A549 (cell line): ENCODE results near the gene VPS51. TPM values are rescaled to one million over a fixed set of nuclear protein-coding genes. Genes with fewer than 3 reads are reported as not detected.

Experiments used
- ATAC-seq, 2 experiments: fragments of 200-7000 bp in 1 of 2; fragments of >200 bp in 1 of 2; cut with Nextera tagmentation in 1 of 2; cut with Tn5 transposase in 1 of 2; 3 replicates each; pipeline versions ENCODE4 v1.8.0 to v1.9.1; 2018 to 2020; ENCODE audit warnings: mild to moderate bottlenecking in 1 of 2, moderate library complexity in 1 of 2
- CTCF ChIA-PET: fragments of 300-600 bp; sonication (Branson Sonifier 250); formaldehyde crosslinking; extraction: SDS; loops from one replicate; lab custom pipeline; 2021; ENCODE audit warnings: antibody characterized with exemption, inconsistent platforms; lab: Yijun Ruan, JAX
- POLR2A ChIA-PET: fragments of 350-600 bp; formaldehyde crosslinking; extraction: SDS; loops from one replicate; lab custom pipeline; 2021; ENCODE audit warnings: antibody characterized with exemption, inconsistent platforms; lab: Yijun Ruan, JAX
- DNase-seq, 2 experiments: peaks; one replicate each; pipeline versions ENCODE4 v3.0.0 to v3.0.0-alpha.2; 2011 to 2016; ENCODE audit warnings: low read depth in 1 of 2, low spot score in 1 of 2
- FAIRE-seq: peaks from 2 replicates; lab custom pipeline; 2011; peaks lifted over from hg19 to GRCh38; lab: Jason Lieb, UNC
- H3K27ac ChIP-seq, 2 experiments: fragments of >200 bp; sonication (Bioruptor Twin); formaldehyde crosslinking; 3 replicates each; pipeline ENCODE4 v1.5.1; 2016 to 2017
- H3K4me1 ChIP-seq: fragments of >200 bp; sonication (Bioruptor Twin); formaldehyde crosslinking; 3 replicates; pipeline ENCODE4 v1.6.1; 2016
- H3K4me2 ChIP-seq: fragments of >200 bp; sonication (Bioruptor Twin); formaldehyde crosslinking; 3 replicates; pipeline ENCODE4 v1.6.1; 2016
- H3K4me3 ChIP-seq: fragments of >200 bp; sonication (Bioruptor Twin); formaldehyde crosslinking; 3 replicates; pipeline ENCODE4 v1.5.1; 2016
- H3K9me3 ChIP-seq: fragments of >200 bp; sonication (Bioruptor Twin); formaldehyde crosslinking; 3 replicates; pipeline ENCODE4 v1.6.1; 2016
- BHLHE40 ChIP-seq: IDR thresholded peaks from 2 replicates; pipeline ENCODE4 v1.6.1; 2012; ENCODE audit warnings: low read depth, low read length, inconsistent platforms
- CEBPB ChIP-seq, 2 experiments: fragments of >200 bp in 1 of 2; sonication (Bioruptor Twin) in 1 of 2; formaldehyde crosslinking in 1 of 2; IDR thresholded peaks; 2 replicates each; pipeline ENCODE4 v1.6.1; 2012 to 2016
- CHD2 ChIP-seq: fragments of 150-350 bp; IDR thresholded peaks from 2 replicates; pipeline ENCODE4 v1.6.1; 2014; ENCODE audit warnings: low read length; ENCODE audit not compliant: partially characterized antibody
- EHMT2 ChIP-seq: fragments of 200-600 bp; sonication (generic); IDR thresholded peaks from 2 replicates; pipeline ENCODE4 v1.6.1; 2016; ENCODE audit warnings: antibody characterized with exemption, low read depth, mild to moderate bottlenecking, moderate library complexity
- FOSB ChIP-seq: fragments of 250-450 bp; sonication (Bioruptor Pico); IDR thresholded peaks from 2 replicates; pipeline ENCODE4 v1.5.0; 2020; ENCODE audit warnings: mild to moderate bottlenecking, moderate library complexity
- HDAC2 ChIP-seq: fragments of 200-600 bp; sonication (generic); IDR thresholded peaks from 2 replicates; pipeline ENCODE4 v1.6.1; 2016
- HEYL ChIP-seq: fragments of 250-450 bp; sonication (Bioruptor Pico); IDR thresholded peaks from 2 replicates; pipeline ENCODE4 v1.8.0; 2021; ENCODE audit warnings: mild to moderate bottlenecking, moderate library complexity
- HOXB13 ChIP-seq: fragments of 250-450 bp; sonication (Bioruptor Pico); IDR thresholded peaks from 2 replicates; pipeline ENCODE4 v1.5.0; 2020; ENCODE audit warnings: low read depth, mild to moderate bottlenecking, moderate library complexity
- JUN ChIP-seq, 2 experiments: fragments of >200 bp; sonication (Bioruptor Twin); formaldehyde crosslinking; IDR thresholded peaks; 2 replicates in 1 of 2; 3 replicates in 1 of 2; pipeline ENCODE4 v1.6.1; 2016 to 2017
- KDM1A ChIP-seq: fragments of 200-600 bp; sonication (generic); IDR thresholded peaks from 2 replicates; pipeline ENCODE4 v1.6.1; 2016; ENCODE audit warnings: low read depth, mild to moderate bottlenecking
- KDM5A ChIP-seq: fragments of 200-600 bp; sonication (generic); IDR thresholded peaks from 2 replicates; pipeline ENCODE4 v1.6.1; 2016; ENCODE audit warnings: antibody characterized with exemption, mild to moderate bottlenecking
- MAZ ChIP-seq: fragments of 150-350 bp; IDR thresholded peaks from 2 replicates; pipeline ENCODE4 v1.6.1; 2014; ENCODE audit warnings: antibody characterized with exemption, low read depth, low read length, borderline replicate concordance
- NFE2L2 ChIP-seq: fragments of 150-350 bp; conservative IDR thresholded peaks from 2 replicates; pipeline ENCODE4 v1.6.1; 2014; ENCODE audit warnings: low read length
- POLR2AphosphoS2 ChIP-seq: conservative IDR thresholded peaks from 2 replicates; pipeline ENCODE4 v1.6.1; 2012; ENCODE audit warnings: low read length, improper control_type of control experiment, inconsistent platforms
- RAD21 ChIP-seq, 2 experiments: fragments of >200 bp in 1 of 2; sonication (Bioruptor Twin) in 1 of 2; formaldehyde crosslinking in 1 of 2; IDR thresholded peaks in 1 of 2; conservative IDR thresholded peaks in 1 of 2; 2 replicates in 1 of 2; 3 replicates in 1 of 2; pipeline ENCODE4 v1.6.1; 2012 to 2018; ENCODE audit warnings: inconsistent platforms in 1 of 2
- RARB ChIP-seq: fragments of 250-450 bp; sonication (Bioruptor Pico); IDR thresholded peaks from 2 replicates; pipeline ENCODE4 v1.8.0; 2021; ENCODE audit warnings: mild to moderate bottlenecking, moderate library complexity
- RCOR1 ChIP-seq: fragments of 150-350 bp; IDR thresholded peaks from 2 replicates; pipeline ENCODE4 v1.6.1; 2014; ENCODE audit warnings: antibody characterized with exemption, low read length, low read depth
- RNF2 ChIP-seq: fragments of 200-600 bp; sonication (generic); IDR thresholded peaks from 2 replicates; pipeline ENCODE4 v1.6.1; 2016; ENCODE audit warnings: low read depth, mild to moderate bottlenecking, antibody characterized with exemption, moderate library complexity, borderline replicate concordance
- ZFP36 ChIP-seq: fragments of 450-650 bp; IDR thresholded peaks from 2 replicates; pipeline ENCODE4 v1.6.1; 2014; ENCODE audit warnings: borderline replicate concordance; ENCODE audit not compliant: partially characterized antibody
- WGBS: methylation state at CpG from one replicate; pipeline ENCODE4 v1.1.6; 2017; ENCODE audit errors: missing lambda C conversion rate; 5-methylcytosine and 5-hydroxymethylcytosine counted together
- polyA plus RNA-seq, 4 experiments: library from polyadenylated mRNA; depleted of rRNA in 3 of 4; stranded (reverse); fragments of >200 nt; fragmentation: RNase III in 1 of 4; extraction: RNeasy Plus Mini Kit Qiagen cat#74134 plus additional on column Dnase treatment in 1 of 4; gene quantifications; 2 replicates in 3 of 4; 3 replicates in 1 of 4; pipeline ENCODE4 v1.2.3, GENCODE V29; 2011 to 2017
- TF ChIP-seq, protein P1 (sequence below): IDR thresholded peaks from 2 replicates; pipeline ENCODE4 v1.6.1; 2012; ENCODE audit warnings: low read depth, borderline replicate concordance
- TF ChIP-seq, protein P2 (sequence below): fragments of >200 bp; sonication (Bioruptor Twin); formaldehyde crosslinking; IDR thresholded peaks from 2 replicates; pipeline ENCODE4 v1.6.1; 2016
- TF ChIP-seq, protein P3 (sequence below): fragments of 200-600 bp; sonication (generic); IDR thresholded peaks from 2 replicates; pipeline ENCODE4 v1.6.1; 2016; ENCODE audit warnings: antibody characterized with exemption, mild to moderate bottlenecking, moderate library complexity
- TF ChIP-seq, protein P4 (sequence below): fragments of >200 bp; sonication (Bioruptor Twin); formaldehyde crosslinking; IDR thresholded peaks from 3 replicates; pipeline ENCODE4 v1.5.1; 2016

The VPS51 gene
- polyA plus RNA-seq, 2 of the 4 experiments (the other 2 are of a cell fraction): 37.2 to 51.0 TPM

DNA sequence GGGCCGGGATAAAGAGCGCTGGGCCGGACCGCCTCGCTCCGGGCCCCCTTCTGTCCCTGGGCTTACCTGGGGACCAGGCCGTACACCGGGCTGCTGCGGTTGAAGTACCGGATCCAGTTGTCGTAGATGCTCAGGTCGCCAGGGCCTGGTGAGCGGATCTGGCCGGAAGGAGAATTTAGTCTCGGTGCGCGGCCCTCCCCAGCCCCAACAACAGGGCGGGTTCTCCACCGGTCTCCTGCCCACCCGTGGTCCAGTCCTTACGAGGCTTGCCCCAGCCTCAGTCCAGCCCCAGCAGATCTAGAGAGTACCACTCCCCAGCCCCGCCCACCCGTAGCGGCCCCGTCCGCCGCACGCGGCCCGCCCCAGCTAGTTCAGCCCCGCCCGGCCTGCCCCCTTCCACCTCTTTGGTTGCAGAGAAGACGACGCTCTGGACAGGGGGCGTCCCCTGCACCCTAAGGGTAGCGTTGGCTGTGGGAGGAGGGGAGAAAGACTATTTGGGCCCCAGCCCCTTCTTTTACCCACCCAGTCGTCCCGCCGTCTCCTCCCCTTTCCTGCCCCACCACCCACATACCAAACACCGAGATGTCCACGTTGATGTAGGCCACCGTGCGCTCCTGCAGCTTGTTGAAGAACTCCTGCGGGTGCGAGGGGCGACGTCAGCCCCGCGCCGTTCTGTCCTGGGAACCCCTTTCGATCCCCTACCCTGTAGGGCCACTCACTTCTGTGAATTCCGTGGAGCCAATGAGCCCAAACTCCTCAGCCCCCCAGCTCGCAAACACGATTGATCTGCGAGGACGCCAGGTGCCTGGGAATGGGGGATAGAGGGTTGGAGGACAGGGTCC, 48.2 kb upstream of the VPS51 start:
- H3K4me3 ChIP-seq: no peak overlapping the region
- TF ChIP-seq NFE2L2 (no peak), CEBPB (IDR thresholded peaks at IDR 0.05) (no peak), POLR2AphosphoS2 (no peak), EHMT2 (no peak), KDM5A (no peak), HEYL (no peak), RAD21 (conservative IDR thresholded peaks at IDR 0.05 in 1 of 2, IDR thresholded peaks at IDR 0.05 in 1 of 2) (no peak), RARB (CRISPR knock-in tag) (no peak)
- TF ChIP-seq, protein P1, sequence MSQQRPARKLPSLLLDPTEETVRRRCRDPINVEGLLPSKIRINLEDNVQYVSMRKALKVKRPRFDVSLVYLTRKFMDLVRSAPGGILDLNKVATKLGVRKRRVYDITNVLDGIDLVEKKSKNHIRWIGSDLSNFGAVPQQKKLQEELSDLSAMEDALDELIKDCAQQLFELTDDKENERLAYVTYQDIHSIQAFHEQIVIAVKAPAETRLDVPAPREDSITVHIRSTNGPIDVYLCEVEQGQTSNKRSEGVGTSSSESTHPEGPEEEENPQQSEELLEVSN: no peak
- H3K4me1 ChIP-seq: peaks cover 11% of the 10 kb centered on the region
- ATAC-seq (no peak), FAIRE-seq (no peak), DNase-seq (no peak)
- no peak overlapping the region for H3K27ac ChIP-seq
- WGBS: 93% methylated on average over 40 of the region's 56 CpGs
- CTCF ChIA-PET: interaction anchor here (0.9 to 2.1 kb wide), 5 partner anchors 10 to 33 kb away, joined by 3 to 8 read pairs (median 3); partner anchors contain the start of genes ARL2 and NAALADL1
- POLR2A ChIA-PET: no interaction called here
- no peak overlapping the region for H3K4me2 ChIP-seq
- H3K9me3 ChIP-seq: no peaks in the 10 kb centered on the region

DNA sequence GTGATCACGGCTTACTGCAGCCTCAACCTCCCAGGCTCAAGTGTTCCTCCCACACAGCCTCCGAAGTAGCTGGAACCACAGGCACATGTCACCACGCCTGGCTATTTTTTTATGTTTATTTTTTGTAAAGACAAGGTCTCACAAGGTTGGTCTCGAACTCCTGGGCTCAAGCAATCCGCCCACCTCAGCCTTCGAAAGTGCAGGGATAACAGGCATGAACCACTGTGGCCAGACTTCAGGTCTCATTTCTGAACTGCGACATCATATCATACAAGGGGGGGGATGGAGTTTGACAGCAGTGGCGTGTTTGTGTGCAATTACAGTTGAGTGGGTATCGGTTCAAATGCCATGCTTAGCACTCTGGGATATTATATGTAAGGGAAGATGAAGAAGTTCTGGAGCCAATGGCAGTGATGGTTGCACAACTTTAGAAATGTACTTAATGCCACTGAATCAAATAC, 44.6 kb upstream of the VPS51 start:
- Histone ChIP-seq H3K4me3 (no peak overlapping the region), H3K27ac (no peak overlapping the region), H3K9me3 (no peaks in the 10 kb centered on the region), H3K4me2 (no peak overlapping the region), H3K4me1 (no peaks in the 10 kb centered on the region)
- ATAC-seq (no peak), FAIRE-seq (no peak), DNase-seq (no peak)
- 83% methylated on average over 9 of the region's 9 CpGs for WGBS
- no peak for TF ChIP-seq FOSB
- TF ChIP-seq CHD2: no peak
- no peak for TF ChIP-seq RCOR1
- no peak for TF ChIP-seq JUN (IDR thresholded peaks at IDR 0.05)
- TF ChIP-seq HOXB13: no peak
- no peak for TF ChIP-seq MAZ
- TF ChIP-seq ZFP36: no peak
- no peak for TF ChIP-seq KDM1A
- no peak for TF ChIP-seq BHLHE40
- TF ChIP-seq, protein P2, sequence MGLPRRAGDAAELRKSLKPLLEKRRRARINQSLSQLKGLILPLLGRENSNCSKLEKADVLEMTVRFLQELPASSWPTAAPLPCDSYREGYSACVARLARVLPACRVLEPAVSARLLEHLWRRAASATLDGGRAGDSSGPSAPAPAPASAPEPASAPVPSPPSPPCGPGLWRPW: no peak
- TF ChIP-seq, protein P3, sequence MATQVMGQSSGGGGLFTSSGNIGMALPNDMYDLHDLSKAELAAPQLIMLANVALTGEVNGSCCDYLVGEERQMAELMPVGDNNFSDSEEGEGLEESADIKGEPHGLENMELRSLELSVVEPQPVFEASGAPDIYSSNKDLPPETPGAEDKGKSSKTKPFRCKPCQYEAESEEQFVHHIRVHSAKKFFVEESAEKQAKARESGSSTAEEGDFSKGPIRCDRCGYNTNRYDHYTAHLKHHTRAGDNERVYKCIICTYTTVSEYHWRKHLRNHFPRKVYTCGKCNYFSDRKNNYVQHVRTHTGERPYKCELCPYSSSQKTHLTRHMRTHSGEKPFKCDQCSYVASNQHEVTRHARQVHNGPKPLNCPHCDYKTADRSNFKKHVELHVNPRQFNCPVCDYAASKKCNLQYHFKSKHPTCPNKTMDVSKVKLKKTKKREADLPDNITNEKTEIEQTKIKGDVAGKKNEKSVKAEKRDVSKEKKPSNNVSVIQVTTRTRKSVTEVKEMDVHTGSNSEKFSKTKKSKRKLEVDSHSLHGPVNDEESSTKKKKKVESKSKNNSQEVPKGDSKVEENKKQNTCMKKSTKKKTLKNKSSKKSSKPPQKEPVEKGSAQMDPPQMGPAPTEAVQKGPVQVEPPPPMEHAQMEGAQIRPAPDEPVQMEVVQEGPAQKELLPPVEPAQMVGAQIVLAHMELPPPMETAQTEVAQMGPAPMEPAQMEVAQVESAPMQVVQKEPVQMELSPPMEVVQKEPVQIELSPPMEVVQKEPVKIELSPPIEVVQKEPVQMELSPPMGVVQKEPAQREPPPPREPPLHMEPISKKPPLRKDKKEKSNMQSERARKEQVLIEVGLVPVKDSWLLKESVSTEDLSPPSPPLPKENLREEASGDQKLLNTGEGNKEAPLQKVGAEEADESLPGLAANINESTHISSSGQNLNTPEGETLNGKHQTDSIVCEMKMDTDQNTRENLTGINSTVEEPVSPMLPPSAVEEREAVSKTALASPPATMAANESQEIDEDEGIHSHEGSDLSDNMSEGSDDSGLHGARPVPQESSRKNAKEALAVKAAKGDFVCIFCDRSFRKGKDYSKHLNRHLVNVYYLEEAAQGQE: no peak
- TF ChIP-seq HDAC2: no peak
- TF ChIP-seq HEYL: no peak
- TF ChIP-seq, protein P4, sequence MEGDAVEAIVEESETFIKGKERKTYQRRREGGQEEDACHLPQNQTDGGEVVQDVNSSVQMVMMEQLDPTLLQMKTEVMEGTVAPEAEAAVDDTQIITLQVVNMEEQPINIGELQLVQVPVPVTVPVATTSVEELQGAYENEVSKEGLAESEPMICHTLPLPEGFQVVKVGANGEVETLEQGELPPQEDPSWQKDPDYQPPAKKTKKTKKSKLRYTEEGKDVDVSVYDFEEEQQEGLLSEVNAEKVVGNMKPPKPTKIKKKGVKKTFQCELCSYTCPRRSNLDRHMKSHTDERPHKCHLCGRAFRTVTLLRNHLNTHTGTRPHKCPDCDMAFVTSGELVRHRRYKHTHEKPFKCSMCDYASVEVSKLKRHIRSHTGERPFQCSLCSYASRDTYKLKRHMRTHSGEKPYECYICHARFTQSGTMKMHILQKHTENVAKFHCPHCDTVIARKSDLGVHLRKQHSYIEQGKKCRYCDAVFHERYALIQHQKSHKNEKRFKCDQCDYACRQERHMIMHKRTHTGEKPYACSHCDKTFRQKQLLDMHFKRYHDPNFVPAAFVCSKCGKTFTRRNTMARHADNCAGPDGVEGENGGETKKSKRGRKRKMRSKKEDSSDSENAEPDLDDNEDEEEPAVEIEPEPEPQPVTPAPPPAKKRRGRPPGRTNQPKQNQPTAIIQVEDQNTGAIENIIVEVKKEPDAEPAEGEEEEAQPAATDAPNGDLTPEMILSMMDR: no peak
- TF ChIP-seq RNF2: no peak
- CTCF ChIA-PET: interaction anchor here (0.6 to 1.0 kb wide), 4 partner anchors 26 to 253 kb away, joined by 3 to 4 read pairs (median 3); partner anchors contain the start of gene ARL2
- POLR2A ChIA-PET: no interaction called here
